Measurements from ENCODE around the gene GCNT2.

- TF ChIP-seq CEBPB (IDR thresholded peaks at IDR 0.05; ENCODE audit: low read depth, low read length), result no peak
- no peak for TF ChIP-seq YY1 (IDR thresholded peaks at IDR 0.05; ENCODE audit: low read depth, low read length)
- no peak for TF ChIP-seq RAD21 (IDR thresholded peaks at IDR 0.05 in 1 of 2, conservative IDR thresholded peaks at IDR 0.05 in 1 of 2; ENCODE audit: low read depth in 2 of 2, low read length in 2 of 2)
- TF ChIP-seq CTCF (IDR thresholded peaks at IDR 0.05; ENCODE audit: control extremely low read depth in 1 of 3, insufficient read depth in 1 of 3, low read depth in 1 of 3, low read length in 3 of 3), result no peak
- TF ChIP-seq ATF3 (IDR thresholded peaks at IDR 0.05; ENCODE audit: insufficient read depth, low read depth, low read length), result no peak
- TF ChIP-seq RNF2 (IDR thresholded peaks at IDR 0.05; ENCODE audit: borderline replicate concordance, low read depth, low read length, missing control alignments, poor library complexity, severe bottlenecking), result no peak
- no peak for TF ChIP-seq GABPA (IDR thresholded peaks at IDR 0.05; ENCODE audit: borderline replicate concordance, insufficient read depth, low read length)
- no peak for TF ChIP-seq RFX5 (IDR thresholded peaks at IDR 0.05; ENCODE audit: borderline replicate concordance, low read depth, low read length)
- TF ChIP-seq KDM1A (IDR thresholded peaks at IDR 0.05; ENCODE audit: borderline replicate concordance, low read length), result no peak
- TF ChIP-seq ZNF274 (IDR thresholded peaks at IDR 0.05; ENCODE audit: borderline replicate concordance, extremely low read depth, low read length), result no peak
- no peak for TF ChIP-seq EZH2 (IDR thresholded peaks at IDR 0.05; ENCODE audit: low read depth, low read length, severe bottlenecking)
- no peak for TF ChIP-seq HDAC6 (IDR thresholded peaks at IDR 0.05; ENCODE audit: low read depth, low read length)
- TF ChIP-seq SP4 (IDR thresholded peaks at IDR 0.05; ENCODE audit: low read length), result no peak
- TF ChIP-seq EP300 (IDR thresholded peaks at IDR 0.05; ENCODE audit: borderline replicate concordance in 1 of 2, low read depth in 2 of 2, low read length in 2 of 2), result no peak
Measured at GRCh38 chr6:10578723-10579122, 57.6 kb downstream of the GCNT2 start.
